ENCODE data around the gene KRT28. TPM values are rescaled to one million over a fixed set of nuclear protein-coding genes. Genes with fewer than 3 reads are reported as not detected.

KRT28 gene
- total RNA-seq, 4 donors from 2014 or later: not detected

GRCh38 chr17:40830085-40830776, 30.5 kb upstream of the KRT28 start:
- no peaks in the 10 kb centered on the region for H3K4me1 ChIP-seq
- intact Hi-C loops (cut with DNase I): no loop called here

GRCh38 chr17:40828454-40829044, 28.8 kb upstream of the KRT28 start:
- DNase-seq: no peak
- H3K36me3 ChIP-seq: peaks cover 0 to 3% (median 0%) of the 10 kb centered on the region in 3 donors
- WGBS, 2 donors: 75 to 79% methylated on average over 4 of the region's 4 CpGs
- no peak overlapping the region for H3K27ac ChIP-seq
- H3K27me3 ChIP-seq: no peaks in the 10 kb centered on the region
- H3K9me3 ChIP-seq: no peaks in the 10 kb centered on the region
- intact Hi-C loops (cut with DNase I): no loop called here
- TF ChIP-seq POLR2A (IDR thresholded peaks at IDR 0.05) (no peak), CTCF (IDR thresholded peaks at IDR 0.05) (no peak)
- H3K4me3 ChIP-seq: no peak overlapping the region
- H3K4me1 ChIP-seq: no peaks in the 10 kb centered on the region

More at GRCh38 chr17:40830085-40830776, 30.5 kb upstream of the KRT28 start:
- H3K4me3 ChIP-seq: no peak overlapping the region
- H3K36me3 ChIP-seq: peaks cover 0 to 16% (median 0%) of the 10 kb centered on the region in 3 donors
- H3K27me3 ChIP-seq: no peaks in the 10 kb centered on the region
- no peaks in the 10 kb centered on the region for H3K9me3 ChIP-seq
- TF ChIP-seq POLR2A (IDR thresholded peaks at IDR 0.05) (no peak), CTCF (IDR thresholded peaks at IDR 0.05) (no peak)
- DNase-seq: no peak
- WGBS, 2 donors: 86 to 91% methylated on average over 2 of the region's 2 CpGs
- H3K27ac ChIP-seq: no peak overlapping the region

- intact Hi-C loops (cut with DNase I): no loop called here
- TF ChIP-seq POLR2A (IDR thresholded peaks at IDR 0.05) (no peak), CTCF (IDR thresholded peaks at IDR 0.05) (no peak)
- Histone ChIP-seq H3K4me1 (no peaks in the 10 kb centered on the region), H3K9me3 (no peaks in the 10 kb centered on the region), H3K4me3 (no peak overlapping the region), H3K36me3 (peaks cover 0 to 3% (median 0%) of the 10 kb centered on the region in 3 donors), H3K27me3 (no peaks in the 10 kb centered on the region), H3K27ac (no peak overlapping the region)
- 62 to 77% methylated on average over 7 of the region's 7 CpGs for WGBS, 2 donors
- DNase-seq: no peak
Observed at GRCh38 chr17:40827746-40828453, 28.1 kb upstream of the KRT28 start.

- intact Hi-C loops (cut with DNase I): no loop called here
- Histone ChIP-seq H3K4me1 (no peaks in the 10 kb centered on the region), H3K27me3 (no peaks in the 10 kb centered on the region), H3K36me3 (peaks cover 0 to 10% (median 0%) of the 10 kb centered on the region in 3 donors), H3K27ac (no peak overlapping the region), H3K9me3 (no peaks in the 10 kb centered on the region), H3K4me3 (no peak overlapping the region)
- no peak for DNase-seq
- no peak for TF ChIP-seq CTCF (IDR thresholded peaks at IDR 0.05)
- TF ChIP-seq POLR2A (IDR thresholded peaks at IDR 0.05): no peak
- WGBS, 2 donors: 66 to 74% methylated on average over 2 of the region's 2 CpGs
Observed at GRCh38 chr17:40825599-40825998, 25.8 kb upstream of the KRT28 start.
